ENCODE results near the gene CLEC1B.
"Not testable (repeated sequence)": the region's sequence is repeated elsewhere in the genome, so short reads cannot be mapped to it uniquely, and the experiment has no call there.

The CLEC1B gene

GRCh38 chr12:9999016-9999415 lies at the start of gene CLEC1B:
Gene CLEC1B, minus strand, starts transcription at chr12:9999121. Its CDS starts 21 bp downstream, at chr12:9999100.
- H3K9ac ChIP-seq: no peak within 1 kb of the TSS
- H3K27me3 ChIP-seq: no peaks in the 10 kb centered on the region
- no peak within 1 kb of the TSS for H3K4me3 ChIP-seq
- no peaks in the 10 kb centered on the region for H3K36me3 ChIP-seq
- H3K27ac ChIP-seq: no peak within 1 kb of the TSS
- no peak for TF ChIP-seq Cebpa-rat (IDR thresholded peaks at IDR 0.05)
- H3K4me1 ChIP-seq: no peaks in the 10 kb centered on the region
- no peaks in the 10 kb centered on the region for H4K20me1 ChIP-seq
- H3K4me2 ChIP-seq: no peak within 1 kb of the TSS
- H3K9me3 ChIP-seq: no peaks in the 10 kb centered on the region

GRCh38 chr12:10048526-10048925 lies 49.6 kb upstream of the CLEC1B start:
- Histone ChIP-seq H3K36me3 (no peaks in the 10 kb centered on the region), H3K9me3 (peaks cover 5% of the 10 kb centered on the region; the same call in 1 of the 2 replicates), H3K9ac (no peak overlapping the region), H4K20me1 (no peaks in the 10 kb centered on the region), H3K4me2 (no peak overlapping the region), H3K27ac (no peak overlapping the region), H3K4me1 (peaks cover 6% of the 10 kb centered on the region), H3K27me3 (no peaks in the 10 kb centered on the region), H3K4me3 (no peak overlapping the region)
- no peak for TF ChIP-seq Cebpa-rat (IDR thresholded peaks at IDR 0.05)

- H3K9me3 ChIP-seq: no peaks in the 10 kb centered on the region
- H3K4me1 ChIP-seq: no peaks in the 10 kb centered on the region
- H3K36me3 ChIP-seq: no peaks in the 10 kb centered on the region
- H4K20me1 ChIP-seq: no peaks in the 10 kb centered on the region
- H3K4me2 ChIP-seq: no peak overlapping the region
- H3K27ac ChIP-seq: no peak overlapping the region
- H3K9ac ChIP-seq: no peak overlapping the region
- TF ChIP-seq Cebpa-rat (IDR thresholded peaks at IDR 0.05): no peak
- no peak overlapping the region for H3K4me3 ChIP-seq
- H3K27me3 ChIP-seq: no peaks in the 10 kb centered on the region
Measured at GRCh38 chr12:10042167-10042566, 43.2 kb upstream of the CLEC1B start.

- Histone ChIP-seq H3K36me3 (no peaks in the 10 kb centered on the region), H3K4me3 (no peak overlapping the region), H3K27me3 (no peaks in the 10 kb centered on the region), H3K9me3 (peaks cover 4% of the 10 kb centered on the region; the same call in 1 of the 2 replicates), H3K9ac (no peak overlapping the region), H3K27ac (no peak overlapping the region), H4K20me1 (no peaks in the 10 kb centered on the region), H3K4me1 (no peaks in the 10 kb centered on the region), H3K4me2 (no peak overlapping the region)
- TF ChIP-seq Cebpa-rat (IDR thresholded peaks at IDR 0.05): no peak
Measured at GRCh38 chr12:10033783-10034545, 35.0 kb upstream of the CLEC1B start.

GRCh38 chr12:10031771-10032175 lies 32.9 kb upstream of the CLEC1B start:
- H3K4me1 ChIP-seq: no peaks in the 10 kb centered on the region
- H3K36me3 ChIP-seq: no peaks in the 10 kb centered on the region
- H4K20me1 ChIP-seq: no peaks in the 10 kb centered on the region
- no peak overlapping the region for H3K4me2 ChIP-seq
- no peak for TF ChIP-seq Cebpa-rat (IDR thresholded peaks at IDR 0.05)
- no peak overlapping the region for H3K4me3 ChIP-seq
- no peak overlapping the region for H3K27ac ChIP-seq
- H3K9me3 ChIP-seq: peaks cover 4% of the 10 kb centered on the region; the same call in 1 of the 2 replicates
- no peak overlapping the region for H3K9ac ChIP-seq
- no peaks in the 10 kb centered on the region for H3K27me3 ChIP-seq

GRCh38 chr12:10031321-10031720 lies 32.4 kb upstream of the CLEC1B start:
- Histone ChIP-seq H3K9me3 (peaks cover 4% of the 10 kb centered on the region; the same call in 1 of the 2 replicates), H3K4me1 (no peaks in the 10 kb centered on the region), H3K4me2 (no peak overlapping the region), H3K4me3 (no peak overlapping the region), H3K27ac (no peak overlapping the region), H3K9ac (no peak overlapping the region), H4K20me1 (no peaks in the 10 kb centered on the region), H3K27me3 (no peaks in the 10 kb centered on the region), H3K36me3 (no peaks in the 10 kb centered on the region)
- no peak for TF ChIP-seq Cebpa-rat (IDR thresholded peaks at IDR 0.05)

- TF ChIP-seq Cebpa-rat (IDR thresholded peaks at IDR 0.05): no peak
- Histone ChIP-seq H3K27ac (no peak within 1 kb of the TSS), H3K4me1 (no peaks in the 10 kb centered on the region), H3K27me3 (no peaks in the 10 kb centered on the region), H3K9ac (no peak within 1 kb of the TSS), H4K20me1 (no peaks in the 10 kb centered on the region), H3K36me3 (no peaks in the 10 kb centered on the region), H3K4me3 (no peak within 1 kb of the TSS), H3K9me3 (peaks cover 4% of the 10 kb centered on the region; the same call in 1 of the 2 replicates), H3K4me2 (no peak within 1 kb of the TSS)
Measured at GRCh38 chr12:10030446-10030845, 31.5 kb upstream of the CLEC1B start, which contains the start of gene CLEC9A. Gene CLEC9A, plus strand, starts transcription at chr12:10030682. Its CDS starts 22,006 bp downstream, at chr12:10052688.

GRCh38 chr12:10027721-10028120 lies 28.8 kb upstream of the CLEC1B start:
- no peak overlapping the region for H3K9ac ChIP-seq
- H4K20me1 ChIP-seq: no peaks in the 10 kb centered on the region
- H3K4me2 ChIP-seq: no peak overlapping the region
- no peaks in the 10 kb centered on the region for H3K27me3 ChIP-seq
- H3K27ac ChIP-seq: no peak overlapping the region
- no peak overlapping the region for H3K4me3 ChIP-seq
- no peaks in the 10 kb centered on the region for H3K4me1 ChIP-seq
- peaks cover 4% of the 10 kb centered on the region; the same call in 1 of the 2 replicates for H3K9me3 ChIP-seq
- no peaks in the 10 kb centered on the region for H3K36me3 ChIP-seq
- no peak for TF ChIP-seq Cebpa-rat (IDR thresholded peaks at IDR 0.05)

GRCh38 chr12:10027311-10027710 lies 28.4 kb upstream of the CLEC1B start:
- no peaks in the 10 kb centered on the region for H3K4me1 ChIP-seq
- no peak overlapping the region for H3K9ac ChIP-seq
- no peak overlapping the region for H3K4me2 ChIP-seq
- no peak overlapping the region for H3K4me3 ChIP-seq
- H4K20me1 ChIP-seq: no peaks in the 10 kb centered on the region
- H3K27me3 ChIP-seq: no peaks in the 10 kb centered on the region
- H3K9me3 ChIP-seq: peaks cover 4% of the 10 kb centered on the region; the same call in 1 of the 2 replicates
- no peaks in the 10 kb centered on the region for H3K36me3 ChIP-seq
- H3K27ac ChIP-seq: no peak overlapping the region
- no peak for TF ChIP-seq Cebpa-rat (IDR thresholded peaks at IDR 0.05)

GRCh38 chr12:10026666-10027065 lies 27.7 kb upstream of the CLEC1B start:
- not testable (repeated sequence) for H3K4me2 ChIP-seq, H3K9ac ChIP-seq, H3K4me3 ChIP-seq, H3K4me1 ChIP-seq, H3K36me3 ChIP-seq, H3K27ac ChIP-seq, H4K20me1 ChIP-seq, H3K27me3 ChIP-seq, H3K9me3 ChIP-seq
